Measurements from ENCODE around the gene BAZ2B.

DNA sequence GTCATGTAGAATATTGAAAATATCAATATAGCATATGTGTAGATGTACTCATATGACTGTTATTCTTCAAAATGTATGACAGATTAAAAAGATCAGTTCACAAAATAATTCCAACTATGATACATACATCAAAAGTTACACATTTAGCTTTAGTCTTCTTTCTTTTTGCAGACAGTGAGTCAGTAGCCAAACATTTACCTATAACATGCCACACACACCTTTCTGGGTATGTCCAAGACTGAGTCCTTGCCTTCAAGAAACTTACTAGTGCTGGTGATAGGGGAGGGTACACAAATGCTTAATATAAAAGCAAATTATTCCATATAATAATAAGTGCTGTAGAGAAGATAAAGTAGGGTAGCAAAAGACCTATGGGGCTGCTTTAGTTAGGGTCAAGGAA is 176.9 kb downstream of the BAZ2B start:
- TF ChIP-seq, protein P1, sequence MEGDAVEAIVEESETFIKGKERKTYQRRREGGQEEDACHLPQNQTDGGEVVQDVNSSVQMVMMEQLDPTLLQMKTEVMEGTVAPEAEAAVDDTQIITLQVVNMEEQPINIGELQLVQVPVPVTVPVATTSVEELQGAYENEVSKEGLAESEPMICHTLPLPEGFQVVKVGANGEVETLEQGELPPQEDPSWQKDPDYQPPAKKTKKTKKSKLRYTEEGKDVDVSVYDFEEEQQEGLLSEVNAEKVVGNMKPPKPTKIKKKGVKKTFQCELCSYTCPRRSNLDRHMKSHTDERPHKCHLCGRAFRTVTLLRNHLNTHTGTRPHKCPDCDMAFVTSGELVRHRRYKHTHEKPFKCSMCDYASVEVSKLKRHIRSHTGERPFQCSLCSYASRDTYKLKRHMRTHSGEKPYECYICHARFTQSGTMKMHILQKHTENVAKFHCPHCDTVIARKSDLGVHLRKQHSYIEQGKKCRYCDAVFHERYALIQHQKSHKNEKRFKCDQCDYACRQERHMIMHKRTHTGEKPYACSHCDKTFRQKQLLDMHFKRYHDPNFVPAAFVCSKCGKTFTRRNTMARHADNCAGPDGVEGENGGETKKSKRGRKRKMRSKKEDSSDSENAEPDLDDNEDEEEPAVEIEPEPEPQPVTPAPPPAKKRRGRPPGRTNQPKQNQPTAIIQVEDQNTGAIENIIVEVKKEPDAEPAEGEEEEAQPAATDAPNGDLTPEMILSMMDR (IDR thresholded peaks at IDR 0.05): no peak
- no peak for TF ChIP-seq POLR2A (IDR thresholded peaks at IDR 0.05)

Data from lower leg skin (tissue), 3 donors.